NCI-H1048 (cell line): ENCODE results near the gene ANKRD34C.
"Not testable (repeated sequence)": the region's sequence is repeated elsewhere in the genome, so short reads cannot be mapped to it uniquely, and the experiment has no call there.

Experiments used
- DNase-seq: peaks from one replicate; lab custom pipeline; 2025; lab: John Stamatoyannopoulos, UW

The ANKRD34C gene

GRCh38 chr15:79310985-79311900 is 28.7 kb downstream of the ANKRD34C start, which contains the start of gene TMED3:
Gene TMED3, plus strand, starts transcription at chr15:79311112. Its CDS starts 138 bp downstream, at chr15:79311250.
- DNase-seq = peak; percentile 30

GRCh38 chr15:79311901-79312553 is 29.5 kb downstream of the ANKRD34C start:
- no peak for DNase-seq

GRCh38 chr15:79314186-79314585 is 31.7 kb downstream of the ANKRD34C start:
- DNase-seq = no peak

DNA sequence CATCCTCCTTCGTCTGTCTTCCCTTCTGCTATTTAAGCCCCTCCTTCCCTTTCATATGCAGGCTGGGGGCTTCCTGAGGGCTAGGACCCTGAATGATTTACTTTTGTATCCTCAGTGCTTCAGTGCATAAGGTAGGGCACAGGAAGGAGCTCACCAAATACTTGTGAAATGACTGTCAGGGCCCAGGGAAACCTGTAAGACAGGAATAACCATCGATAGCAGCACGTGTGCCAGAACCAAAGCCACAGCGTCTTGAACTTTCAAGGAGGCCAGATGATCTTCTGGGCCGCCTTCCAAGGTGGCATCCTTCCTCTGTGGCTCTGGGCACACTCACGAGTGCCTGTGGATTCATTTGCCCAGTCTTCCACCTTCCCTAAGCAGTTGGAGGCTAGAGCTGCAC is 32.3 kb downstream of the ANKRD34C start:
- DNase-seq = no peak

GRCh38 chr15:79315623-79316328 is 33.3 kb downstream of the ANKRD34C start:
- no peak for DNase-seq

DNA sequence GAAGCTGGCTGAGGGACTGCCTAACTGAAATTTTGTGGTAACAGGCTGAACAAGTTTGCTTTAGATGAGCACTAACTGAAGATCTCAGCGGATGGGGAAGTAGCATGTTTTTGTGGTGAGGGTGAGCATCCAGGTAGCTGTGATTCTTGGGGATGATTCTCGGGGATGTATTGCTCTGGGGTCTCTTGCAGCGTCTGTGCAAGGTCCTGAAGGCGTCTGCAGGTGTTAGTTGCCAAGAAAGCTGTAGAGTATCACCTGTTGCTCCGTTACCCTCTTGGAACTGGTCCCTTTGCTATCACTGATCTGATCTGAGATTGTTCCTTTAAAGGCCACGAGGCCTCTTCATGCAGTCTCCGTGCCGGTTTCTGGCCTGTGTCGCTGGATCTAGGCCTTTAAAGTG is 34.3 kb downstream of the ANKRD34C start:
- no peak for DNase-seq

DNA sequence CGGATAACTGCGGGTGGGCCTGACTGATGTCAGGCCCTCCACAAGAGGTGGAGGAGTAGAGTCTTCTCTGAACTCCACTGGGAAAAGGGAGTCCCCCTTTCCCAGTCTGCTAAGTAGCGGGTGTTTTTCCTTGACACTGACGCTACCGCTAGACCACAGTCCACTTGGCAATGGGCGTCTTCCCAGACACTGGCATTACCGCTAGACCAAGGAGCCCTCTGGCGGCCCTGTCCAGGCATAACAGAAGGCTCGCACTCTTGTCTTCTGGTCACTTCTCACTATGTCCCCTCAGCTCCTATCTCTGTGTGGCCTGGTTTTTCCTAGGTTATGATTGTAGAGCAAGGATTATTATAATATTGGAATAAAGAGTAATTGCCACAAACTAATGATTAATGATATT is 37.5 kb downstream of the ANKRD34C start:
- not testable (repeated sequence) for DNase-seq

DNA sequence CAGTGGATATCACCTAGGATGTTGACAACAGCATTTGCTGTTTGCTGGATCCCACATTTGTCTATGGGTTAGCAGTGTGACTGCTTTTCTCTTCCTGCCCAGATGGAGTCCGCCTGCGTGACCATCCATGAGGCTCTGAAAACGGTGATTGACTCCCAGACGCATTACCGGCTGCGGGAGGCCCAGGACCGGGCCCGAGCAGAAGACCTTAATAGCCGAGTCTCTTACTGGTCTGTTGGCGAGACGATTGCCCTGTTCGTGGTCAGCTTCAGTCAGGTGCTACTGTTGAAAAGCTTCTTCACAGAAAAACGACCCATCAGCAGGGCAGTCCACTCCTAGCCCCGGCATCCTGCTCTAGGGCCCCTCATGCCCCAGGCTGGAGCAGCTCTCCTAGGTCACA is 39.4 kb downstream of the ANKRD34C start:
- no peak for DNase-seq

- no peak for DNase-seq
Observed at GRCh38 chr15:79322306-79322705, 39.8 kb downstream of the ANKRD34C start.

DNA sequence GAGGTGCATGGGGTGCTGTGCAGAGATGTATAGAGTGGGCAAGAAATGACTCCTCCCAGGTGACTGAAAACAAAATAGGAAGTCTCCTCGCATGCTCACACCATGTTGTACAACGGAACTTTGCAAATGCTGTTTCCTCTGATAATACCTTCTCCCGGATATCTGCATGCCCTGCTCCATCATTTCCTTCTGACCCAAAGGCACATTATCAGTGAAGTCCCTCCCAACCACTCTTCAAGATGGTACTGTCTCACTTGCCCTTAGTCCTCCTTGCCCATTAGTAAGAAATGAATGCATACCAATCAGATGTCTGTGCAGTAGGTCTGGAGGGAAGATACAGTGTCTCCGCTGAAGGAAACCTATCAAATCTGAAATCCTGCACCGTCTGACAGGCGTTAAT is 40.4 kb downstream of the ANKRD34C start:
- no peak for DNase-seq

DNA sequence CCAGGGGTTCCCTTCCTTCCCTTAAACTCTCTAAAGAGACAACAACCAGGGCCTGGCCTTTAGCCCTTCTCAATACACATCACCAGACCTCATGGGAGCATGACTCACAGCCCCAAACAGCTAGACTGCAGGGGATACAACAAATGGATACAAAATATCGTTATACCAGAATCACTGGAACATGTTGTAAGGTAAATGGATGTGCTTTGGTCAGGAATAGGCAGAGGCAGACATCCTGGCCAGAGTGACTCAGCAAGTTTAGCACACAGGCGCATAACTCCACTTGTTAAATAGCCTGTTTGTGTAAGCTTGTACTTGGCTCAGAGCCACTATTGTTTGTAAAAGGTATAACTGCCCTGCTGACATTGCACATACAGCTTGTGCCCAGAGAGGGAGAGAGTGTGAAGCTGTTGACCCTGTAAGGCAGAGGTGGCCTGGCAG is 46.7 kb downstream of the ANKRD34C start:
- no peak for DNase-seq
